Peyer's patch (tissue), 4 donors: Measurements from ENCODE around the gene RNF169. TPM values are rescaled to one million over a fixed set of nuclear protein-coding genes. Genes with fewer than 3 reads are reported as not detected.
A peak's percentile ranks its signal among the peaks of the same experiment; 100 is the strongest.
"Not testable (repeated sequence)": the region's sequence is repeated elsewhere in the genome, so short reads cannot be mapped to it uniquely, and the experiment has no call there.

Source experiments
- DNase-seq, 3 donors: peaks; one replicate each; pipeline ENCODE4 v3.0.0-alpha.2; 2017 to 2019
- H3K27ac ChIP-seq, 4 donors: fragments of 200-600 bp; sonication (generic); one replicate each; pipeline ENCODE4 v1.5.1; 2016 to 2019
- H3K27me3 ChIP-seq, 2 donors: fragments of 200-600 bp; sonication (generic); one replicate each; pipeline ENCODE4 v1.5.1; 2019
- H3K36me3 ChIP-seq, 3 donors: fragments of 200-600 bp; sonication (generic); one replicate each; pipeline ENCODE4 v1.5.1; 2016 to 2019
- H3K4me1 ChIP-seq, 4 donors: fragments of 200-600 bp; sonication (generic); one replicate each; pipeline ENCODE4 v1.5.1; 2016 to 2019
- H3K4me3 ChIP-seq, 4 donors: fragments of 200-600 bp; sonication (generic); 1 replicate in 3 of 4; 2 replicates in 1 of 4; pipeline ENCODE4 v1.5.1; 2016 to 2019; ENCODE audit warnings: mild to moderate bottlenecking in 1 of 4
- H3K9me3 ChIP-seq, 4 donors: fragments of 200-600 bp; sonication (generic); one replicate each; pipeline ENCODE4 v1.5.1; 2016 to 2019; ENCODE audit warnings: mild to moderate bottlenecking in 1 of 4
- POLR2A ChIP-seq, 2 donors: fragments of 450-650 bp; IDR thresholded peaks; one replicate each; pipeline ENCODE4 v1.5.1; 2017; ENCODE audit warnings: antibody characterized with exemption in 2 of 2, mild to moderate bottlenecking in 2 of 2, moderate library complexity in 2 of 2
- total RNA-seq, 4 donors: library from RNA; depleted of rRNA; stranded (reverse); fragments of >200 nt; gene quantifications; one replicate each; pipeline ENCODE4 v1.1.0, GENCODE V29; 2016
- TF ChIP-seq, protein P1 (sequence below), 6 experiments: fragments of 450-650 bp in 4 of 6; fragments of 200-600 bp in 2 of 6; sonication (generic) in 1 of 6; IDR thresholded peaks; one replicate each; pipeline ENCODE4 v1.5.1; 2017 to 2019; ENCODE audit warnings: antibody characterized with exemption in 6 of 6, mild to moderate bottlenecking in 3 of 6, moderate library complexity in 1 of 6

RNF169 gene
- total RNA-seq, 4 donors from 2014 or later: 14.2 to 33.8 (median 19.2) TPM

- peak; percentile 47 to 76 (median 70) for DNase-seq
- Histone ChIP-seq H3K27me3 (no peaks in the 10 kb centered on the region), H3K4me3 (peak overlapping the region; percentile 66 to 83 (median 82)), H3K4me1 (peaks cover 0 to 25% (median 6%) of the 10 kb centered on the region in 4 donors), H3K36me3 (no peaks in the 10 kb centered on the region), H3K27ac (peak overlapping the region; percentile 87 to 94 (median 90)), H3K9me3 (no peaks in the 10 kb centered on the region)
- TF ChIP-seq POLR2A (IDR thresholded peaks at IDR 0.05): no peak
- TF ChIP-seq, protein P1, sequence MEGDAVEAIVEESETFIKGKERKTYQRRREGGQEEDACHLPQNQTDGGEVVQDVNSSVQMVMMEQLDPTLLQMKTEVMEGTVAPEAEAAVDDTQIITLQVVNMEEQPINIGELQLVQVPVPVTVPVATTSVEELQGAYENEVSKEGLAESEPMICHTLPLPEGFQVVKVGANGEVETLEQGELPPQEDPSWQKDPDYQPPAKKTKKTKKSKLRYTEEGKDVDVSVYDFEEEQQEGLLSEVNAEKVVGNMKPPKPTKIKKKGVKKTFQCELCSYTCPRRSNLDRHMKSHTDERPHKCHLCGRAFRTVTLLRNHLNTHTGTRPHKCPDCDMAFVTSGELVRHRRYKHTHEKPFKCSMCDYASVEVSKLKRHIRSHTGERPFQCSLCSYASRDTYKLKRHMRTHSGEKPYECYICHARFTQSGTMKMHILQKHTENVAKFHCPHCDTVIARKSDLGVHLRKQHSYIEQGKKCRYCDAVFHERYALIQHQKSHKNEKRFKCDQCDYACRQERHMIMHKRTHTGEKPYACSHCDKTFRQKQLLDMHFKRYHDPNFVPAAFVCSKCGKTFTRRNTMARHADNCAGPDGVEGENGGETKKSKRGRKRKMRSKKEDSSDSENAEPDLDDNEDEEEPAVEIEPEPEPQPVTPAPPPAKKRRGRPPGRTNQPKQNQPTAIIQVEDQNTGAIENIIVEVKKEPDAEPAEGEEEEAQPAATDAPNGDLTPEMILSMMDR (IDR thresholded peaks at IDR 0.05): no peak
Measured at GRCh38 chr11:74749127-74749964, 697 bp downstream of the RNF169 start.

- TF ChIP-seq POLR2A (IDR thresholded peaks at IDR 0.05): no peak
- TF ChIP-seq, protein P1 (IDR thresholded peaks at IDR 0.05): no peak
- no peaks in the 10 kb centered on the region for H3K27me3 ChIP-seq
- H3K9me3 ChIP-seq: no peaks in the 10 kb centered on the region
- H3K36me3 ChIP-seq: no peaks in the 10 kb centered on the region
- peak overlapping the region in 2 of 4 donors; percentile 91 to 94 for H3K27ac ChIP-seq
- peak overlapping the region; percentile 66 to 83 (median 82) for H3K4me3 ChIP-seq
- H3K4me1 ChIP-seq: peaks cover 0 to 30% (median 6%) of the 10 kb centered on the region in 4 donors
- no peak for DNase-seq
Measured at GRCh38 chr11:74749965-74750296, 1.3 kb downstream of the RNF169 start.

- H3K4me3 ChIP-seq, H3K27me3 ChIP-seq, H3K27ac ChIP-seq, H3K36me3 ChIP-seq, H3K9me3 ChIP-seq, DNase-seq: not testable (repeated sequence)
- H3K4me1 ChIP-seq: peaks cover 0 to 30% (median 6%) of the 10 kb centered on the region in 4 donors
Measured at GRCh38 chr11:74750598-74750997, 1.9 kb downstream of the RNF169 start.

DNA sequence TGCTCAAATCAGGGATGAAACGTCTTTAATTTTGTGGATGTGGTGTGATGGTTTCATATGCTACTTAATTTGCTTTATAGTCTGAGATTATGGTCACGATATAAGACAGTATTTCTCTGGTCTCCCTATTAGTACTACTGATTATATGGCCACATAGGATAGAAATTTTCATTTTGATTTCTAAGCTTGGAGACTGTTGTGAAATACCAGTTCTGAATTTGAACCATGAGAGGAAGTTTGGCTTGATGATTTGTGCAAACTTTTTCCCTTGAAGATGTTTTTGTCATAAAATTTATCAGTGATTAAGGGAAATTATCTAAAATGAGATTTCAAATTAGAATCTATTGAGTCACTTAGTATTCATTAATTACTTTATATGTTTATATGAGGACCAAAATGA lies 2.7 kb downstream of the RNF169 start:
- TF ChIP-seq, protein P1 (IDR thresholded peaks at IDR 0.05): no peak
- TF ChIP-seq POLR2A (IDR thresholded peaks at IDR 0.05): no peak
- H3K27me3 ChIP-seq: no peaks in the 10 kb centered on the region
- H3K27ac ChIP-seq: no peak overlapping the region
- no peak for DNase-seq
- no peak overlapping the region for H3K4me3 ChIP-seq
- H3K9me3 ChIP-seq: no peaks in the 10 kb centered on the region
- H3K4me1 ChIP-seq: peaks cover 0 to 30% (median 6%) of the 10 kb centered on the region in 4 donors
- H3K36me3 ChIP-seq: no peaks in the 10 kb centered on the region

DNA sequence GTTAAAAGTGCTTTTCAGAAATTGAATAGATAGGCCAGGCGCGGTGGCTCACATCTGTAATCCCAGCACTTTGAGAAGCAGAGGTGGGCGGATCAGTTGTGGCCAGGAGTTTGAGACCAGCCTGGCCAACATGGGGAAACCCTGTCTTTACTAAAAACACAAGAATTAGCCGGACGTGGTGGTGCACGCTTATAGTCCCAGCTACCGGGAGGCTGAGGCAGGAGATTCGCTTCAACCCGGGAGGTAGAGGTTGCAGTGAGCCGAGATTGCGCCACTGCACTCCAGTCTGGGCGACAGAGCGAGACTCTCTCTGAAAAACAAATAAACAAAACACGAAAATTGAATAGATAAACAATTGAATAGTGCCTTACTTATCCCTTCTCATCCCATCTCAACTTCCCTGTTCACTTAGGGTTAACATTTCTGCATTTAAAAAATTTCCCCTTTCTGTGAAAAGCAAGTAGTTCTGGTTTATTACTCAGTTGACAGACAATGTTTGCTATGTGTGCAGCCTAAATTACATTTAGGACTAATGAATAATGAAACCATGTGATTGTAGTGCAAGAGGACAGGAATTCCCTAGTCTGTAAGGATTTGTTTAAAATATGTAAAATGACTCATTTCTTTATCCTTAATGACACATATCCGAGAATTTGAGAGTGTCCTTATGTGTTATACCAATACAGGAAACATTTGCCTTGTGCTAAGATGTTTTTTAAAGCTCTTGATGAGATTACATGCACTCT lies 6.0 kb downstream of the RNF169 start:
- peaks cover 0 to 23% (median 2%) of the 10 kb centered on the region in 4 donors for H3K4me1 ChIP-seq
- peak overlapping the region in 1 of 4 donors; percentile 21 for H3K27ac ChIP-seq
- no peak for DNase-seq

More for the DNA sequence above, 6.0 kb downstream of the RNF169 start:
- Histone ChIP-seq H3K27me3 (no peaks in the 10 kb centered on the region), H3K9me3 (no peaks in the 10 kb centered on the region), H3K36me3 (no peaks in the 10 kb centered on the region), H3K4me3 (peak overlapping the region in 1 of 4 donors; percentile 26)
- TF ChIP-seq, protein P1 (IDR thresholded peaks at IDR 0.05): no peak
- no peak for TF ChIP-seq POLR2A (IDR thresholded peaks at IDR 0.05)
